Peyer's patch (tissue), 4 donors: ENCODE measurements around the gene PELI1. TPM values are rescaled to one million over a fixed set of nuclear protein-coding genes. Genes with fewer than 3 reads are reported as not detected.

ENCODE experiments used
- DNase-seq, 3 donors: peaks; one replicate each; pipeline ENCODE4 v3.0.0-alpha.2; 2017 to 2019
- H3K27ac ChIP-seq, 4 donors: fragments of 200-600 bp; sonication (generic); one replicate each; pipeline ENCODE4 v1.5.1; 2016 to 2019
- H3K27me3 ChIP-seq, 2 donors: fragments of 200-600 bp; sonication (generic); one replicate each; pipeline ENCODE4 v1.5.1; 2019
- H3K36me3 ChIP-seq, 3 donors: fragments of 200-600 bp; sonication (generic); one replicate each; pipeline ENCODE4 v1.5.1; 2016 to 2019
- H3K4me1 ChIP-seq, 4 donors: fragments of 200-600 bp; sonication (generic); one replicate each; pipeline ENCODE4 v1.5.1; 2016 to 2019
- H3K4me3 ChIP-seq, 4 donors: fragments of 200-600 bp; sonication (generic); 1 replicate in 3 of 4; 2 replicates in 1 of 4; pipeline ENCODE4 v1.5.1; 2016 to 2019; ENCODE audit warnings: mild to moderate bottlenecking in 1 of 4
- H3K9me3 ChIP-seq, 4 donors: fragments of 200-600 bp; sonication (generic); one replicate each; pipeline ENCODE4 v1.5.1; 2016 to 2019; ENCODE audit warnings: mild to moderate bottlenecking in 1 of 4
- CTCF ChIP-seq, 6 experiments: fragments of 450-650 bp in 4 of 6; fragments of 200-600 bp in 2 of 6; sonication (generic) in 1 of 6; IDR thresholded peaks; one replicate each; pipeline ENCODE4 v1.5.1; 2017 to 2019; ENCODE audit warnings: antibody characterized with exemption in 6 of 6, mild to moderate bottlenecking in 3 of 6, moderate library complexity in 1 of 6
- POLR2A ChIP-seq, 2 donors: fragments of 450-650 bp; IDR thresholded peaks; one replicate each; pipeline ENCODE4 v1.5.1; 2017; ENCODE audit warnings: antibody characterized with exemption in 2 of 2, mild to moderate bottlenecking in 2 of 2, moderate library complexity in 2 of 2
- total RNA-seq, 4 donors: library from RNA; depleted of rRNA; stranded (reverse); fragments of >200 nt; gene quantifications; one replicate each; pipeline ENCODE4 v1.1.0, GENCODE V29; 2016

The PELI1 gene
- 10 to 100 TPM; 22.3 to 45.7 (median 40.2) TPM for total RNA-seq

- TF ChIP-seq CTCF (IDR thresholded peaks at IDR 0.05) (peak in 3 of 6 experiments; percentile 3 to 13 (median 9)), POLR2A (IDR thresholded peaks at IDR 0.05) (peak; percentile 98 to 99)
- Histone ChIP-seq H3K27me3 (no peaks in the 10 kb centered on the region), H3K36me3 (no peaks in the 10 kb centered on the region), H3K27ac (peak within 1 kb of the TSS; percentile 98 to 99 (median 99)), H3K4me3 (peak within 1 kb of the TSS; percentile 93 to 99 (median 97)), H3K4me1 (peaks cover 0 to 24% (median 4%) of the 10 kb centered on the region in 4 donors), H3K9me3 (no peaks in the 10 kb centered on the region)
- peak; percentile 98 to 99 (median 98) for DNase-seq
Observed at GRCh38 chr2:64144057-64145013, at the start of gene PELI1. Gene PELI1, minus strand, starts transcription at chr2:64144420. Its CDS starts 36,110 bp downstream, at chr2:64108310.

GRCh38 chr2:64193491-64193890 lies 49.3 kb upstream of the PELI1 start:
- Histone ChIP-seq H3K36me3 (no peaks in the 10 kb centered on the region), H3K27ac (peak overlapping the region in 1 of 4 donors; percentile 21), H3K9me3 (no peaks in the 10 kb centered on the region), H3K27me3 (no peaks in the 10 kb centered on the region), H3K4me1 (peaks cover 0 to 15% (median 2%) of the 10 kb centered on the region in 4 donors), H3K4me3 (no peak overlapping the region)
- no peak for TF ChIP-seq CTCF (IDR thresholded peaks at IDR 0.05)
- TF ChIP-seq POLR2A (IDR thresholded peaks at IDR 0.05) = no peak
- no peak for DNase-seq

- no peaks in the 10 kb centered on the region for H3K9me3 ChIP-seq
- H3K4me3 ChIP-seq = no peak overlapping the region
- TF ChIP-seq CTCF (IDR thresholded peaks at IDR 0.05) (no peak), POLR2A (IDR thresholded peaks at IDR 0.05) (no peak)
- H3K4me1 ChIP-seq = peaks cover 0 to 15% (median 2%) of the 10 kb centered on the region in 4 donors
- peak overlapping the region in 3 of 4 donors; percentile 3 to 41 (median 30) for H3K27ac ChIP-seq
- DNase-seq = no peak
- no peaks in the 10 kb centered on the region for H3K27me3 ChIP-seq
- H3K36me3 ChIP-seq = no peaks in the 10 kb centered on the region
Observed at GRCh38 chr2:64192664-64193105, 48.5 kb upstream of the PELI1 start.

- Histone ChIP-seq H3K27ac (peak overlapping the region in 3 of 4 donors; percentile 3 to 41 (median 30)), H3K27me3 (no peaks in the 10 kb centered on the region)
Observed at GRCh38 chr2:64192125-64192479, 47.9 kb upstream of the PELI1 start.

GRCh38 chr2:64189586-64189985 lies 45.4 kb upstream of the PELI1 start:
- Histone ChIP-seq H3K27ac (no peak overlapping the region), H3K36me3 (no peaks in the 10 kb centered on the region), H3K9me3 (no peaks in the 10 kb centered on the region), H3K4me3 (no peak overlapping the region), H3K4me1 (peaks cover 0 to 15% (median 2%) of the 10 kb centered on the region in 4 donors), H3K27me3 (no peaks in the 10 kb centered on the region)
- TF ChIP-seq CTCF (IDR thresholded peaks at IDR 0.05) = no peak
- TF ChIP-seq POLR2A (IDR thresholded peaks at IDR 0.05) = no peak
- DNase-seq = no peak

More at GRCh38 chr2:64192125-64192479, 47.9 kb upstream of the PELI1 start:
- no peaks in the 10 kb centered on the region for H3K9me3 ChIP-seq
- peaks cover 0 to 15% (median 2%) of the 10 kb centered on the region in 4 donors for H3K4me1 ChIP-seq
- TF ChIP-seq POLR2A (IDR thresholded peaks at IDR 0.05) (no peak), CTCF (IDR thresholded peaks at IDR 0.05) (no peak)
- DNase-seq = no peak
- H3K4me3 ChIP-seq = no peak overlapping the region
- H3K36me3 ChIP-seq = no peaks in the 10 kb centered on the region
